Stimulated activated CD4-positive, alpha-beta T cell treated with anti-CD3 and anti-CD28 coated beads, Interleukin-15, amount 100 ng/mL, for 1 hour (primary cell): ENCODE results near the gene LRRC4C.

Experiments used
- DNase-seq, 2 donors: peaks; one replicate each; pipeline ENCODE4 v3.0.0-alpha.2; 2020; ENCODE audit warnings: low read depth in 1 of 2, low spot score in 1 of 2

The LRRC4C gene

DNA sequence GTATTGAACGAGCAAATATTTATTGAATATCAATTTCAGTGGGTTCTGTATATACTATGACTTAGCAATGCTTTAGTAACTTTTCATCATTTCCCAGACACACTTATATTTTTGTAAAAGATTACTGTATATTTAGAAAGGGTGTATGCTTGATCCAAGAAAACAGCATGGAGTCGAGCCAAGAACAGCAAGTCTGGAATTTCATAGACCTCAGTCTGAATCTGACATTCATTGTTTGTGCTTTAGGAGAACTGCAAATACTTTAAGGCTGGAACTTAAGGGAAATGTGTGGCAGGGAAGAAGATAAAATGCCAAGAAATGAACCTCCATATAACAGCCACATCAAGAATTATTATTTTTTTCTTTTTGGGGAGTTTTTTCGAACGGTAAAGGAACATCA is 1156.8 kb downstream of the LRRC4C start:
- DNase-seq: no peak

DNA sequence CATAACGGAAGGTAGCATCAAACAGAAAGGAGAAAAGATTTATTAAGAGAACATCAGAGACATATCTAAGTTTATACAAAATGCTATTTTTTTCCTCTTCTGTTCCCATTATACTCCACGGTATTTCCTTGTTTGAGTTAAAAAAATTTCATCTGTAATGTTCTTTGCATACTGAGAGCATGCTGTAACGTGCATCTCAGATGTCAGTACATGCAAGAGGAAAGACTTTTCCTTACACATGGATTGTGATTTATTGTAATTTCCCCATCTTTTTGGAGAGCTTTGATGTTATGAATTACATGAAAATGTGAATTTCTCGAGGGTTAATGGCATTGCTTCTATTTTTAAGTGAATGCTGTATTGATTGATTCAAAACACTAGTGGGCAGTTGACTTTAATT is 1164.0 kb downstream of the LRRC4C start:
- DNase-seq: no peak

DNA sequence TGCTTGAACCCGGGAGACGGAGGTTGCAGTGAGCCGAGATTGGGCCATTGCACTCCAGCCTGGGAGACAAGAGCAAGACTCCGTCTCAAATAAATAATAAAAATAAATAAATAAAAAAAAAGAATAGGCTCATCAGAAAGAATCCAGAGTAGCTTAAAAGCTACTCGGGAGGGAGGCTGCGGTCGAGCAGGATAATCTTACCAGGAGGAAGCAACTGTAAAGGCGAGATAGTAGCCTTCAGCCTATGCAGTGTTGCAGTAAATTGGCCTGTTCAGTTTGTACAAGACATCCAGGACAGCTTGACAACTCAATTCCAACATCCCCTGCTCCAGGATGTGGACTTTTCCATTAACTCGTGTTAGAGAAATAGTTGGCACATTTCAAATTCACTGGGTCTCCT is 1164.7 kb downstream of the LRRC4C start:
- no peak for DNase-seq

DNA sequence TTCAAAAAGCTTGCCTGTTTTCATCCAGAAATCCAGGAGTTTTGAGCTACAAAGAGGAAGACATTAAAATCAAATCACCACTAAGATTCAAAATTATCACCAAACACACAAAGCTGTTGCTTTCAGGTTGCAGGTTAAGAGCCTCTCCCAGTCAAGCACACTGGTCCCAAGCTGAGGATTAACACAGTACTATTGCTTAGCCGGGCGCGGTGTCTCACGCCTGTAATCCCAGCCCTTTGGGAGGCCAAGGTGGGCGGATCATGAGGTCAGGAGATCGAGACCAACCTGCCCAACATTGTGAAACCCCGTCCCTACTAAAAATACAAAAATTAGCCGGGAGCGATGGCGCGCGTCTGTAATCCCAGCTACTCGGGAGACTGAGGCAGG is 1165.1 kb downstream of the LRRC4C start:
- DNase-seq: no peak

DNA sequence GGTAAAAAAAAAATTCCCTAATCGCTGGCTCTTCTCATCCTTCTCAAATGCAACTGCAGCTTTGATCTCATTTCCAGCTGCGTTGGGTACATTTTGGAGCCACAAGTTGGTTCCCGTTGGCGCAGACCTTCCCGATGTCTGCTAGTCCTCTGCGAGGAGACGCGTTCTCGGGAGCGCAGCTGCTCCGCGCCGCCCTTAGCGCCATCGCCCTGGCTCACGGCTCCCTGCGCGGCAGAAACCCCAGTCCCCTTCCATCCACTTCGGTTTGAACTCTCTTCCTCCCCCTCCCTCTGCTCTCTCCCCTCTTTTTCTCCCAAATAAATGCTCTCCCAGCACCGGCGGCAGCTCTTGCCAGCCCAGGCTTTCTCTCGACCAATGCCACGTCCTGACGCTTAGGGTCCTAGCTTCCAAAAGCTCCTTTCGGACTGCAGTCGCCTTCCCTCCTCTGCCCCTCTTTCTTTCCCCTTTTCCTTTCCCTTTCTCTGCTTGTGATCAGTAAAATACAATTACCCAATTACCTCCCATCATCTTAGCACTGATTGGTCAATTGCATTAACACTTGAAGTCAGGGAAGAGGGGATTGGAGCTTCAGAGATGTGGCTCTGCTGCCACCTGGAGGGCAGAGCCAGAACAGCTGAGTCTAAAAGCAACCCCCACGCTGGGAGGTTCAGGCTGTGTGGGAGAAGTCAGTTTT is 1165.7 kb downstream of the LRRC4C start:
- DNase-seq: peak in 1 of 2 donors; percentile 0

DNA sequence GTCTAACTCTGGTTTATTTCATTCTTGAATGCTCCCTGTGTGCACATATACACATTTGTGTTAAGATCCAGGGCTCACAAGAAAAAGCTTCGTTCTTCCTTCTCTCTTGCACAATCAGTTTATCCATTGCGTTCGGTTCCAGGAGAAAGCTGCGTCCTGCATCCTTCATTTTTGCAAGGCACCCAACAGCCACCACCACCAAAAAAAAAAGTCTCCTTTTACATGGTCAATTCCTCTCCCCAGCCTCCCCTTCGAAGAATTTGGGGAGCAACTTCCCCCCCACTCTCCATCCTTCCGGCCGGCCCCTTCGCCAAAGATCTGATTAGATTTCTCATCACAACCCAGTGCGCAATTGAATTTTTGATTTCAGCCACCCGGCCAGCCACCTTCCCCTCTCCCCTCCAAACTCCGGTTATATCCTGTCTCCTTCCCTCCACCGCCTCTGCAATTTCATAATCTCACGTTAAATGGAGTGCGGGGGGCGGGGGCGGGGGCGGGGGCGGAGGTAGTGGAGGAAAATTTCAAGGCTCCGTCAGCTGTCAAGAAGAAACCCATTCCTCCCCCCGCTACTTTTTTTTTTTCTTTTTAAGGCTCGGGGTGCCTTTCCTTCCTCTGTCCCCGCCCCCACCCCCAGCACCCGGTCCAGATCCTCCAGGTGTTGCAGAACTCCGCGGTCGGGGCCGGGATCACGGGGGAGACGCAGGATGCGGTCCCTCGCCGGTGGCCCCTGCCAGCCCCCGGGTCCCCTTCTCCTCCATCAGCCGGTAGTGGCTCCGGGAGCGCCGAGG is 1166.5 kb downstream of the LRRC4C start:
- DNase-seq: no peak

DNA sequence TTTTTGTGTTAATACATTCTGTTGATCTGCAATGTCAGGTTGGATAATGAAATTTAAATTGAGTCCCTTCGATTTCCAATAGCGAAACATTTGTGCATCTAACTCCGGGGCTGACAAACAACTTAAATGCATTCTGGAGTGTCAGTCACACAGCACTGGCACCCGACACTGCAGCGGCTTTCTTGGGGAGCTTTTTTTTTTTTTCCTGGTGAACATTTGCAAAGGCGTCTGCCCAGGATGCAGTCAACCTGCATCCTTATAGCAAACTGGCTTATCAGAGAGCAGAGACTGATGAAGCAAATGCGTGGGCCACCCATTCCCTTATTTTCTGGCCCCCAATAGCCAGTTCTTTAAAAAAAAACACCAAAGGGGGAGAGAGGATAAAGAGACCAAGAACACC is 1167.7 kb downstream of the LRRC4C start:
- no peak for DNase-seq

DNA sequence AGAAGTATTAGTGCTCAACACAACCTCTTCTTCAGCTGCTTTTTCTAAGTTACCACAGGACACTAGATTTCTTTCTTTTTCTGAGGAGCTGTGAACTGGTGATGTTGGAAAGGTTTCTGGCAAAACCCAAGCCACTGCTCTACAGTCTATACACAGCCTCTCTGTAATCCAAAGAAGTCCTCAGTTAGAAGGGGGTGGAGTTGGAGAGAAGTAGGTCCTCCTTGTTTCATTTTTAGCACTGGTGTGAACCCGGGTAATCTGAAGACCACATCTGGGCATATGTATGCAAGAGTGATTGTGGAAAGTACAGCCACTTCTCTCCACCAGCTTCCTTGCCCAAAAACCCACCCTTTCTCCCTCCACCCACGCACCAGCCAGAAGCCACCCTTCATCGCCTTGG is 1168.1 kb downstream of the LRRC4C start:
- no peak for DNase-seq

DNA sequence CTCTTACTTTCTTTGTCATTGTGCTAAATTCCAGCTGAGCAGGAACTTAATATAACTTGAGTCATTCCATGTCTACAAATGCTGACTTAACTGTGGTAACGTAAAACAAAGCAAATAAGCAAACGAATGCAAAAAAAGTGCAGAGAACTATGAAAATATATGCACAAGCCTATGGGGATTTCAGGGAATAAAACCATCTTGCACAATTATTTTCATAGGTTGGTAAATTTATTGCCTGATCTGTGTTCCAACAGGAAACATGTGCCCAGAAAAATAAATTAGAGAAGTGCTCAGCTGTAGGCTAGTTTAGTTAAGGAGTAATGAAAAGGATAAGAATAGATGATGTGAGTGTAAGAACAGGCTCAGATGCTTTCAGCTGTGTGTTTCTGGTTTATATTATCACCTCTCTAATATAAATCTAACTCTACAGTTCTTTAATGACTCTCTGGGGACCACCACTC is 1169.3 kb downstream of the LRRC4C start:
- no peak for DNase-seq

DNA sequence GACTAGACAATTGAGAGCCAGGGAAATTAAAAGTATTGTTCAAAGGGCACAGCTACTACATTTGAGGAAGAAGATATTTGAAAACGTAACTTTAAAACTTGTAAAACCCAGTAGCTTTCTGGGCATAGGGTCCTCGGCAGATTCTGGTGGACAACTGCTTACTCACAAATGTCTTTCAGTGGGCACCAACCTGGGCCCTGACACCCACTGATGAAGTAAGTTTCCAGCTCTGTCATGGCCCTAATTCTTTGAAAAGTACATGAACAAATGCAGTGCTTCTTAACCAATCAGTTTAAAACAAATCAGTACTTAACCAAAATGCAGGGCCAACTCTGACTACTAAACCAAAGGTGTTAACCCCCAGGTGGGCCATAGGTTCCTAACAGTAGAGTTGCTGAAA is 1170.1 kb downstream of the LRRC4C start:
- DNase-seq: no peak

DNA sequence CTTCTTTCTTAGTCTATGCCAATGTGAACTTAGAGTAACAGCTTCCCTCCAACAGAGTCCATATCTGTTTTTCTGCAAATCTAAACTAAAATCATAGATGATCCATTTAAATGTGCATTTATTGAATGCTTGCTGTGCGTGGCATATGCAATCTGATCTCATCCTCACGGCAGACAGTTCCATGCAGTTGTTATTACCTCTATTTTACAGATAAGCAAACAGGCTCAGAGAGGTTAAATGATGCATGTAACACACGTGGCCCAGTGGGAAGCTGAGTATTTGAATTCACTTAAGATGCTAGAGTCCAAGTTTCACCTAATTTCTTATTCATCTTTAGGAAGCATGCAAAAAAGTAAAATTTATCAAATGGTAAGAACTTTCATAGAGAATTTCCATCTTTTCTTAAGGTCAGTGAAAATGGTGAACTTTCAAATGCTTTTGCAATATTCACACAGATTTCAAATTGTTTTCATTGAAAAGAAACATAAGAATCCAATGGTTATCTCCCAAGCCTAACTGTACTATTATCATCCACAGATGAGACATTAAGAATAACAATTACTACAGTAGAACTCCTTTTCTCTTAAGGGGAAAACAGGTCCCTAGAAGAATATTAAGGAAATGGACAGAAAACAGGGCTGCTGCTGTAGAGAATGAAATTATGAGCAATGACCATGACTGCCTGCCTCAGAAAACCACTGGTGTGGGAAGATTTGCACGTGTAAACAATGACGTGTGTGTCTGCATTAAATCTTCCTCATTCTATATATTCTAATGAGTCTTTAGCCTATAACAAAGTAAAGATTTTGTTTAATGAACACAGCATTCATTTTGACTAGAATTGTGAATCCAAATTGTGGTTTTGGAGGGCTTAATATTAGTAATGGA is 1171.3 kb downstream of the LRRC4C start:
- DNase-seq: no peak

DNA sequence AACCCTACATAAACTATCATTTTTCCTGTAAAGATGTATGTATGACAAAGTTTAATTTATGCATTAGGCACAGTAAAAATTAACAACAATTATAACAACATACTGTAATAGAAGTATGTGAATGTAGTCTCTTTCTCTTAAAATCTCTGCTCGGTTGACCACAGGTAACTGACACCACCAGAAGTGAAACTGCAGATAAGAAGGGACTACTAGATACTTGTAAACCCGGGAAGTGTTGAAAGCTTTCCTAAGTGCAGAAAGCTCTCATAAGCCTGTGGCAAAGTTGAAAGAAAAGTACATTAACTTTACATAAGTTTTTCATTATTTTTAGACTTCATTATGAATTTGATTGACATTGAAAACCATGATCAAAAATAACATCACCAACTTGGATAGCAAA is 1173.3 kb downstream of the LRRC4C start:
- DNase-seq: no peak

DNA sequence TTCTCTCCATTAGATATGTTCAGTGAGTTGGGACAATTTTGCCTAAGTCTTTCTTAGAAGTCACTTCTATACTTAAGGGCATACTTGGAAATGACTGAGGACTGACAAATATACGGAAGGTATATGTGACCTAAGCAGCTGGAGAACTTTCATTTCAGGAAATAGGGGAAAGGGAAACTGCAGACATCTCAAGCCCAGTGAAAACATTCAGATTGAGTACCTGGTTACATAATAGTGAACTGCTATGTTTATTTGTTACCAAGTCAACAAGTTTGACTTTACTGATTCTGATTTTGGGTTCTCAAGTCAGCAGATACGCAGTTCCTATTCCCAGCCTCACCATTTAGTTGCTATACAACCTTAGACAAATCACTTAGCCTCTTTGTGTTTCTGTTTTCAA is 1173.9 kb downstream of the LRRC4C start:
- no peak for DNase-seq

DNA sequence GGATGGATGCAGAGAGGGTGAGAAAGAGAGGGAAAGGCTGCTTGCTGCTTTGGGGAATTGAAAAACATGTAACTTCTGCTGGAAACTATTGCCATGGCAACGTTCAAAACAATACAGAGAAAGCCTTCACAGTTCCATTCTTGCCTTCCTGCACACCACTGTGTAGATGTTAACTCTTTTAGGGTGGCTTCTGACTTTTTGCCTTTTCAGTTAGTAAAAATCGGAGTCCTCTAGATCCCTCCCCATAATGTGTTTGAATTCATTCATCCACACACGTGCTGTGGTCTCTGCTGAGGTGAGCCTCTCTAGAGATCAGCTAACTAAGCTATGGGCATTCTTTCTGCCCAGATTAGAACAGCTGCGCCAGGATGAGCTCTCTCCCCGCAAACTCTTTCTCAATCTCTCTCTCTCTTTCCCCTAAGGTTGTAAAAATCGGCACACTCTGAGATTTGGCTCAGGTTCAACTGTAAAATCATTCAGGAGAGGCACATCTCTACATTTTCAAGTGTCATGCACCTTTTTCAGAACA is 1178.3 kb downstream of the LRRC4C start:
- DNase-seq: no peak

DNA sequence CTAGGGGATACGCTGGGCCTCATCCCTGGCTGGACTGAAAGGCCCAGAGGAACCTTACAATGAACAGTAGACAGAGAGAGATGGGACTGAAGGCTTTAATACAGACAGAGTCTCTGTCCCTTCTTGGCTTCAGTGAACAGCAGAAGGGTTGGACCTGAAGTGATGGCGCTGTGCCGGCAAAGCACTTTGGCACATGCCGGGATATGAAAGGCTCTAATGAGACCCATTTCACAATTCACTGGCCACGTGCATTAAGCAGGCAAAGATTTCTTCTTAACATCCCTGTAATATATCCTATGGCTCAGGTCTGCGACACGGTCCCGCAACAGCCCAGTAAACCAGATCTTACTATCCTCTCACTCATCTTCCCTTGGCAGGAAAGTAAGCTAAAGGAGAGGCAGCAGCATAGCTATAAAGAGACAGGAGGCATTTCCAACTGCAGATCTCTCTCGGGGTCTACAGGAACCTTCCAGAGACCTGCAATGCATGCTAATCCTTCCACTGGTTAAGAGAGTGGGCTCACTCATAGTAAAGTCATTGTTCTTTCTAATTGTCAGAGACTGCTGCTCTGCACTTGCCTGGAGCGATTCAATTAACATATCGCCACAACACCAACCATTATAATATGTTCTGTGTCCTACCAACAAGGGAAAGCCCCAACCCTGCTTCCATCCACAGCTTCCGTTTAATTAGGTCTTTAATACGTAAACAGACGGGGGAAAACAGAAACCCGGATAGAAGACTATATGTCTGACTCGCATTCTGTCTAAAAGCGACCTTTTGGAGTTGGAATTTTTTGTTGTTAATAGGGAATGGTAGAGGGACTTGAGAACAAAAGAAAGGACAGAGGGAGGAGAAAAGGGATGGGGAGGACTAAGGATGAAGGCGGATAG is 1179.0 kb downstream of the LRRC4C start:
- no peak for DNase-seq

DNA sequence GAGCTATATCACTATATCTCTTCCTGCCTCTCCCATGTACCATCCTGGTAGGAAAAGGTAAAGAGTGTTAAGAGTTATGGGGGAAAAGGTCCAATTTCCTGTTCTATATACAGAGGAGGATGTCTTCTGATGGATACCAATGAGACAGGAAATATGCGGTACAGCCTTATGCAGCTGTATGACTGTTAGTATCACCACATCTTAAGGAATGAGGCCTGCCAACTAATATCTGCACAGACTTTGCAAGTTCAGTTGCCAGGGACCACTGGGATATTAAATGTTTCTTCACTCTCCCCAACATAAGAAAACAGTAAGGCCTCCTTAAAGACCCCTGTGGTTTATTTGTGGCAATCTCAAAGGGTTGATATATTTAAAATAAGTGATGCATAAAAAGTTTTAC is 1182.5 kb downstream of the LRRC4C start:
- no peak for DNase-seq

DNA sequence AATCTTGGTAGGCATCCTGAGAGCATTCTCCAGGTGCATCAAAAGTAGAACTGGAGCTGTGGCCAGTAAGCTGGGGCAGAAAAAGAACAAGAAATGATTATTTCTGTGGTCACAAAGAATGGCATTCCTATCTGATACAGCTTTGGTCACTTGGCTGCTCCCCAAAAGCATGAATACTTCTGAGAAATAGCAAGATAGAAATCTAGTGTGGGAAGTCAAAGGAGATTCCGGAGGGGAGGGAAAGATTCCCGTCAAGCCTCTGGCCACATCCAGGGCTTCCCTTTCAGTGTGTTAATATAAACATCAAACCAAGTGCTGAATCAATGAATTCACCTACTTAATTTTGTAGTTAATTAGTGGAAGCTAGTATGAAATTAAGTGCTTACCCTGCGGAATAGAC is 1185.4 kb downstream of the LRRC4C start:
- DNase-seq: no peak

DNA sequence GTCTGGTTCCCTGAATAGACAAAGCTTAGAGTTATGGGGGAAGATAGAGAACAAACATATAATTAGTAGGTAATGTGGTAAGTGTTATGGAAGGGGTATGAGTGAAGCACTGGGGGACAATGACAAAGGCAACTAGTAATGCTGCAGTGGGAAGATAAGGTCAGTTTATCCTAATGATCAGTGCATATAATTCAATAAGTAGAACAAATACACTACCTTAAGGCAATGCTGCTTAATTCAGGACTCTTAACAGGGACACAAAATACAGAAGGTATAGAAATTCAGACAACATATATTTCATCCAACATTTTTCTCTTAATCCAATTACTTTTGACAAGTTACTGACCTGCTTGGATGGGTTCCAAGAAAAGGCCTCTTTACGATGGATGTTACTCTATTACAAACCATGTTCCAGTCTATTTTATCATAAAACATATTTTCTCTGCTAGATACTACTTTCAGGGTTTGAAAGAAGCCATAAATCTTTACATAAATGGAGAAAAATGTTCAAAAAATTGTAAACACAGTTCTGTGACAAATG is 1186.2 kb downstream of the LRRC4C start:
- no peak for DNase-seq

DNA sequence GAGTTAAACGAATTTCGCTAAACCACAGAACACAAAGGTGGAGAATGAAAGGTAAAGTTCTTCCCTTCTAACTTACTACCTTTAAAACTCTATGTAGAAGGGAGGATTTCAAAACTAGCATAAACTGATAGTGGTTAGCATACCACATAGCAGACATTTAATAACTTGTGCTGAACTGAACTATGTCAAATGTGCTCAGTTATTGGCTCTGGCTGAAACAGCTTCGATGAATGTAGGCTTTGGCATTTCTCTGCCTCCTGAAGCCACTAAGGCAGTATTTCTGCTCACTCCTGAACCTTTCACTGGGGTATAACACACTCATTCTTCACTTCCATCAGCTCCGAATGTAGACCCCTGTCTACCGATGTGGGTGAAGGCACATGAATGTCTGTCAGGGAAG is 1188.1 kb downstream of the LRRC4C start:
- no peak for DNase-seq

DNA sequence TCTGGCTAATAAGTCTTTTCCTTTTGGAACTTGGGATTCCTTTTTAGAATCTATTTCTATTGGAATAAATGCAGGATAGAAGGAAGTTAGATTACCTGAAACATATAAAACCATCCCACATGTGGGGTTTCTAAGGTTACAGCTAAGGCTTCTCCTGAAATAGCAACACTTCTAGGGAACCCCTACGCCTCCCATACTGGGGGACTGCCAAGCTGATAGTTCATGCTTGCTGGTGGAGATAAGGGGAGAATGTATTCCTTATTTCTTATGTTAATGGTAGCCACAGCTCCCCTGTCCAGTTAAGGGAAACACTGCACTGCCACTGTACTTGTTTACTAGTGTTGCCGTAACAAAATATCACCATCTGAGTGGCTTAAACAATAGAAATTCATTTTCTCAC is 1189.6 kb downstream of the LRRC4C start:
- no peak for DNase-seq
